K562 (cell line): ENCODE measurements around the gene MAGI1. TPM values are rescaled to one million over a fixed set of nuclear protein-coding genes. Genes with fewer than 3 reads are reported as not detected.

Experiments
- ATAC-seq: fragments of 200-7000 bp; cut with Tn5 transposase; 3 replicates; pipeline ENCODE4 v1.9.1; 2020; ENCODE audit warnings: moderate library complexity
- BruUV-seq: library from RNA; stranded (reverse); fragments of 400-500 nt; replicated peaks from 2 replicates; lab custom pipeline; 2021; lab: Mats Ljungman, UMichigan
- CTCF ChIA-PET: fragments of 300-600 bp; formaldehyde crosslinking; extraction: SDS; loops from one replicate; lab custom pipeline; 2021; ENCODE audit warnings: low intra/inter-chr PET ratio; lab: Yijun Ruan, JAX
- POLR2A ChIA-PET: fragments of 300-600, 350-650 bp; sonication (Branson Sonifier 250); formaldehyde crosslinking; extraction: SDS; loops from one replicate; lab custom pipeline; 2021; ENCODE audit warnings: antibody characterized with exemption, inconsistent platforms; lab: Yijun Ruan, JAX
- DNase-seq, 4 experiments: peaks; one replicate each; pipeline versions ENCODE4 v3.0.0 to v3.0.0-alpha.2; 2011 to 2018; ENCODE audit warnings: low spot score in 3 of 4, mixed read lengths in 3 of 4; ENCODE audit errors: extremely low read depth in 1 of 4
- FAIRE-seq: peaks from 2 replicates; lab custom pipeline; 2011; peaks lifted over from hg19 to GRCh38; lab: Jason Lieb, UNC
- H2AFZ ChIP-seq: 2 replicates; pipeline ENCODE4 v1.6.0; 2011; ENCODE audit warnings: low read depth, low read length, control low read depth, inconsistent platforms
- H3K27ac ChIP-seq: fragments of 200-600 bp; 3 replicates; pipeline ENCODE4 v1.8.0; 2011; ENCODE audit warnings: low read depth, mild to moderate bottlenecking, control low read depth, inconsistent platforms, low read length, moderate library complexity, mixed read lengths; ENCODE audit errors: extremely low read depth
- H3K27me3 ChIP-seq, 2 experiments: fragments of 300-600 bp in 1 of 2; 2 replicates in 1 of 2; 3 replicates in 1 of 2; pipeline versions ENCODE4 v1.6.0 to v1.8.0; 2011; ENCODE audit warnings: inconsistent platforms in 2 of 2, low read length in 2 of 2, mild to moderate bottlenecking in 1 of 2, mixed read lengths in 1 of 2, moderate library complexity in 1 of 2; ENCODE audit not compliant: control insufficient read depth in 2 of 2, insufficient read depth in 2 of 2
- H3K36me3 ChIP-seq: fragments of 300-600 bp; 3 replicates; pipeline ENCODE4 v1.8.0; 2011; ENCODE audit warnings: mild to moderate bottlenecking, low read length, inconsistent platforms; ENCODE audit not compliant: control insufficient read depth, insufficient read depth
- H3K4me1 ChIP-seq, 2 experiments: fragments of 200-600 bp in 1 of 2; replicated peaks in 1 of 2; 2 replicates in 1 of 2; 3 replicates in 1 of 2; pipeline versions ENCODE4 v1.5.1 to v1.8.0; 2011; ENCODE audit warnings: inconsistent platforms in 2 of 2, low read length in 2 of 2, mild to moderate bottlenecking in 1 of 2, mixed read lengths in 1 of 2, moderate library complexity in 1 of 2; ENCODE audit not compliant: control insufficient read depth in 2 of 2, insufficient read depth in 2 of 2
- H3K4me2 ChIP-seq: 2 replicates; pipeline ENCODE4 v1.6.1; 2011; ENCODE audit warnings: low read length, control low read depth, inconsistent platforms, mixed read lengths; ENCODE audit not compliant: insufficient read depth
- H3K4me3 ChIP-seq: fragments of 200-600 bp; sonication (generic), shearing (Covaris generic); 2 replicates; pipeline ENCODE4 v1.5.1; 2016; ENCODE audit warnings: control low read depth, inconsistent platforms
- H3K79me2 ChIP-seq: fragments of 200-600 bp; 3 replicates; pipeline ENCODE4 v1.8.0; 2011; ENCODE audit warnings: low read length, inconsistent platforms; ENCODE audit not compliant: control insufficient read depth, insufficient read depth
- H3K9ac ChIP-seq, 2 experiments: 2 replicates each; pipeline versions ENCODE4 v1.6.0 to v1.6.1; 2011; ENCODE audit warnings: low read depth in 2 of 2, low read length in 2 of 2, control low read depth in 1 of 2, inconsistent platforms in 1 of 2, mild to moderate bottlenecking in 1 of 2, mixed read lengths in 1 of 2; ENCODE audit not compliant: insufficient read depth in 1 of 2
- H3K9me1 ChIP-seq: one replicate; pipeline ENCODE4 v1.6.0; 2011; ENCODE audit warnings: inconsistent platforms, mild to moderate bottlenecking, low read length, moderate library complexity; ENCODE audit not compliant: control insufficient read depth, insufficient read depth
- H3K9me3 ChIP-seq: replicated peaks from 2 replicates; pipeline ENCODE4 v1.5.1; 2011; ENCODE audit warnings: low read depth, low read length, inconsistent platforms; ENCODE audit not compliant: control insufficient read depth, insufficient read depth
- H4K20me1 ChIP-seq: replicated peaks from 2 replicates; pipeline ENCODE4 v1.6.1; 2011; ENCODE audit warnings: low read length, inconsistent platforms, mixed read lengths; ENCODE audit not compliant: control insufficient read depth, insufficient read depth
- CBX2 ChIP-seq: fragments of 200-600 bp; sonication (generic); IDR thresholded peaks from one replicate; pipeline ENCODE4 v1.6.1; 2012; ENCODE audit warnings: mild to moderate bottlenecking, low read length, inconsistent platforms; ENCODE audit not compliant: insufficient read depth, poor library complexity, severe bottlenecking
- FOXM1 ChIP-seq, 2 experiments: fragments of 450-650 bp in 1 of 2; sonication (generic) in 1 of 2; formaldehyde crosslinking in 1 of 2; IDR thresholded peaks; 2 replicates each; pipeline versions ENCODE4 v1.6.1 to v1.9.0; 2017 to 2022; ENCODE audit warnings: low read depth in 2 of 2, mild to moderate bottlenecking in 2 of 2, missing genetic modification reagents in 1 of 2, moderate library complexity in 1 of 2
- GMEB1 ChIP-seq: fragments of 250-450 bp; sonication (Bioruptor Pico); IDR thresholded peaks from 2 replicates; pipeline ENCODE4 v1.4.0; 2020; ENCODE audit warnings: mild to moderate bottlenecking
- L3MBTL2 ChIP-seq: fragments of 450-650 bp; IDR thresholded peaks from 2 replicates; pipeline ENCODE4 v1.6.1; 2016; ENCODE audit warnings: mild to moderate bottlenecking, moderate library complexity
- MBD2 ChIP-seq: sonication (generic); IDR thresholded peaks from 2 replicates; pipeline ENCODE4 v1.6.1; 2016; ENCODE audit warnings: low read depth, borderline replicate concordance
- PTRF ChIP-seq: fragments of 450-650 bp; IDR thresholded peaks from 2 replicates; pipeline ENCODE4 v1.6.1; 2016; ENCODE audit warnings: mild to moderate bottlenecking, missing genetic modification characterization, missing compliant biosample characterization
- PTTG1 ChIP-seq: fragments of 450-650 bp; IDR thresholded peaks from 2 replicates; pipeline ENCODE4 v1.6.1; 2016; ENCODE audit warnings: low read depth, mild to moderate bottlenecking, missing genetic modification characterization, missing compliant biosample characterization
- SPI1 ChIP-seq: IDR thresholded peaks from 2 replicates; pipeline ENCODE4 v1.6.1; 2011; ENCODE audit warnings: low read depth, low read length, control low read depth, borderline replicate concordance
- TGIF2 ChIP-seq: sonication (generic); formaldehyde crosslinking; IDR thresholded peaks from 2 replicates; pipeline ENCODE4 v1.8.1; 2022; ENCODE audit warnings: mild to moderate bottlenecking, missing genetic modification reagents, moderate library complexity
- ZBTB26 ChIP-seq: fragments of 450-650 bp; formaldehyde crosslinking; IDR thresholded peaks from 2 replicates; pipeline ENCODE4 v1.4.0; 2022; ENCODE audit warnings: missing genetic modification characterization
- ZNF449 ChIP-seq: fragments of 250-450 bp; sonication (Bioruptor Pico); IDR thresholded peaks from 2 replicates; pipeline ENCODE4 v1.8.0; 2022; ENCODE audit warnings: moderate library complexity, mild to moderate bottlenecking, inconsistent platforms
- ZNF76 ChIP-seq: fragments of 250-450 bp; sonication (Bioruptor Pico); IDR thresholded peaks from 2 replicates; pipeline ENCODE4 v1.4.0; 2020; ENCODE audit warnings: mild to moderate bottlenecking, moderate library complexity, borderline replicate concordance
- WGBS: fragments of 100-300 bp; shearing (Covaris generic); methylation state at CpG from one replicate; pipeline ENCODE4 v1.1.6; 2016; ENCODE audit warnings: low coverage, mixed read lengths; ENCODE audit not compliant: insufficient coverage; ENCODE audit errors: missing lambda C conversion rate; 5-methylcytosine and 5-hydroxymethylcytosine counted together
- in situ Hi-C: fragments of 300-500 bp; cut with MboI; formaldehyde crosslinking; loops from 4 replicates; pipeline ENCODE4 v1.15.0; 2018; ENCODE audit warnings: inconsistent platforms, mixed read lengths
- intact Hi-C: fragments of 100-400 bp; cut with micrococcal nuclease; formaldehyde crosslinking; loops from 2 replicates; pipeline ENCODE4 v1.14.2; 2022
- polyA plus RNA-seq, 8 experiments: library from polyadenylated mRNA; depleted of rRNA in 4 of 8; stranded (reverse) in 5 of 8; unstranded in 3 of 8; fragments of >200 nt; fragmentation: Nextera tagmentation in 2 of 8; fragmentation: Illumina TruSeq in 1 of 8; extraction: Ambion mirVana in 2 of 8; extraction: Trizol in 1 of 8; gene quantifications; 2 replicates each; pipeline versions ENCODE4 v1.2.1 to v1.2.3, GENCODE V29; 2011 to 2014; ENCODE audit warnings: inconsistent platforms in 1 of 8, missing spikeins in 1 of 8
- total RNA-seq, 7 experiments: library from RNA; depleted of rRNA in 6 of 7; stranded (reverse); fragments of >200 nt in 6 of 7; fragmentation: Illumina TruSeq in 2 of 7; extraction: Trizol in 2 of 7; gene quantifications; 2 replicates each; pipeline versions ENCODE4 v1.2.1 to v1.2.3, GENCODE V29; 2011 to 2021; ENCODE audit warnings: low replicate concordance in 1 of 7

The MAGI1 gene
- total and polyA plus RNA-seq, 9 of the 15 experiments (the other 6 are each of a cell fraction or from before 2014, with no cell fraction given) = 7.8 to 59.4 (median 43.2) TPM

GRCh38 chr3:66021731-66022131 is 17.0 kb downstream of the MAGI1 start:
- Histone ChIP-seq H3K27ac (no peak overlapping the region), H3K27me3 (no peaks in the 10 kb centered on the region; a peak in 2 of 5 replicates), H3K9me3 (no peaks in the 10 kb centered on the region), H3K4me3 (no peak overlapping the region), H2AFZ (no peak overlapping the region), H4K20me1 (no peaks in the 10 kb centered on the region), H3K9ac (no peak overlapping the region), H3K36me3 (no peaks in the 10 kb centered on the region), H3K79me2 (no peaks in the 10 kb centered on the region), H3K4me1 (no peaks in the 10 kb centered on the region), H3K4me2 (no peak overlapping the region), H3K9me1 (no peaks in the 10 kb centered on the region)
- ATAC-seq (no peak), DNase-seq (no peak), FAIRE-seq (no peak)
- no peak for TF ChIP-seq ZNF449 (CRISPR knock-in tag)
- TF ChIP-seq ZNF76 (CRISPR knock-in tag) = no peak
- TF ChIP-seq SPI1 = no peak
- ChIA-PET POLR2A (no interaction called here), CTCF (no interaction called here)
- intact Hi-C loops = no loop called here
- no TSS peak for BruUV-seq
- WGBS = 0% methylated on average over 4 of the region's 4 CpGs
- in situ Hi-C loops = no loop called here

GRCh38 chr3:66019896-66020295 is 18.8 kb downstream of the MAGI1 start:
- no peak for ATAC-seq
- POLR2A ChIA-PET = no interaction called here
- Histone ChIP-seq H2AFZ (no peak overlapping the region), H3K4me1 (no peaks in the 10 kb centered on the region), H4K20me1 (no peaks in the 10 kb centered on the region), H3K4me2 (no peak overlapping the region), H3K36me3 (no peaks in the 10 kb centered on the region), H3K27me3 (peaks cover 0 to 5% of the 10 kb centered on the region in 2 experiments; a peak in 1 of 5 replicates), H3K27ac (no peak overlapping the region), H3K4me3 (no peak overlapping the region), H3K9me1 (no peaks in the 10 kb centered on the region), H3K9me3 (no peaks in the 10 kb centered on the region), H3K9ac (no peak overlapping the region), H3K79me2 (no peaks in the 10 kb centered on the region)
- no peak for FAIRE-seq
- CTCF ChIA-PET = no interaction called here
- BruUV-seq = no TSS peak
- DNase-seq = no peak
- in situ Hi-C loops (no loop called here), intact Hi-C loops (no loop called here)
- under 1% methylated on average over 8 of the region's 8 CpGs for WGBS
- TF ChIP-seq CBX2 (no peak), PTRF (tag) (no peak), MBD2 (no peak), L3MBTL2 (no peak), PTTG1 (tag) (no peak), ZBTB26 (no peak), FOXM1 (IDR thresholded peaks at IDR 0.05; ENCODE audit: low read depth) (no peak), FOXM1 (CRISPR knock-in tag; IDR thresholded peaks at IDR 0.05; ENCODE audit: low read depth) (no peak), TGIF2 (CRISPR knock-in tag) (no peak), GMEB1 (CRISPR knock-in tag) (no peak)
